SK-N-SH (cell line): ENCODE measurements around the gene ACTR10. TPM values are rescaled to one million over a fixed set of nuclear protein-coding genes. Genes with fewer than 3 reads are reported as not detected.
"Not testable (repeated sequence)": the region's sequence is repeated elsewhere in the genome, so short reads cannot be mapped to it uniquely, and the experiment has no call there.

Source experiments
- CTCF ChIA-PET: fragments of 300-600, 350-600 bp; formaldehyde crosslinking; extraction: SDS; loops from one replicate; lab custom pipeline; 2021; lab: Yijun Ruan, JAX
- POLR2A ChIA-PET: fragments of 350-600 bp; sonication (Branson Sonifier 250); formaldehyde crosslinking; extraction: SDS; loops from one replicate; lab custom pipeline; 2020; ENCODE audit warnings: antibody characterized with exemption, inconsistent platforms; lab: Yijun Ruan, JAX
- DNase-seq: peaks from one replicate; pipeline ENCODE4 v3.0.0; 2012
- H2AFZ ChIP-seq: fragments of 200-600 bp; sonication (generic); 2 replicates; pipeline ENCODE4 v1.8.1; 2016; ENCODE audit warnings: antibody characterized with exemption, mild to moderate bottlenecking, low read depth
- H3F3A ChIP-seq: fragments of 200-600 bp; sonication (generic); replicated peaks from 2 replicates; pipeline ENCODE3; 2016; ENCODE audit warnings: antibody characterized with exemption, mild to moderate bottlenecking; ENCODE audit not compliant: insufficient read depth
- H3K27ac ChIP-seq, 2 experiments: fragments of 200-500 bp in 1 of 2; fragments of 200-600 bp in 1 of 2; sonication (Bioruptor generic) in 1 of 2; sonication (generic), shearing (Covaris generic) in 1 of 2; 2 replicates each; pipeline versions ENCODE4 v1.5.1 to v1.6.1; 2014 to 2016; ENCODE audit warnings: low read depth in 2 of 2, inconsistent platforms in 1 of 2, low read length in 1 of 2, mild to moderate bottlenecking in 1 of 2, mixed read lengths in 1 of 2
- H3K27me3 ChIP-seq: fragments of 200-600 bp; sonication (generic), shearing (Covaris generic); 2 replicates; pipeline ENCODE4 v1.6.1; 2016; ENCODE audit warnings: mixed run types; ENCODE audit not compliant: insufficient read depth
- H3K36me3 ChIP-seq, 2 experiments: fragments of 200-500 bp in 1 of 2; fragments of 200-600 bp in 1 of 2; sonication (Bioruptor generic) in 1 of 2; sonication (generic) in 1 of 2; replicated peaks in 1 of 2; 2 replicates each; pipeline versions ENCODE3 to v1.5.1; 2014 to 2016; ENCODE audit warnings: low read length in 1 of 2, mild to moderate bottlenecking in 1 of 2; ENCODE audit not compliant: insufficient read depth in 2 of 2, control insufficient read depth in 1 of 2
- H3K4me1 ChIP-seq, 2 experiments: fragments of 200-500 bp in 1 of 2; fragments of 200-600 bp in 1 of 2; sonication (Bioruptor generic) in 1 of 2; sonication (generic), shearing (Covaris generic) in 1 of 2; 2 replicates each; pipeline versions ENCODE4 v1.5.1 to v1.6.1; 2014 to 2016; ENCODE audit warnings: low read depth in 1 of 2, low read length in 1 of 2, mixed run types in 1 of 2; ENCODE audit not compliant: insufficient read depth in 2 of 2, control insufficient read depth in 1 of 2
- H3K4me2 ChIP-seq: fragments of 200-600 bp; sonication (generic), shearing (Covaris generic); 2 replicates; pipeline ENCODE4 v1.6.1; 2017; ENCODE audit warnings: mixed run types
- H3K4me3 ChIP-seq, 2 experiments: fragments of 200-500 bp in 1 of 2; fragments of 200-600 bp in 1 of 2; sonication (Bioruptor generic) in 1 of 2; sonication (generic), shearing (Covaris generic) in 1 of 2; 2 replicates each; pipeline versions ENCODE4 v1.5.1 to v1.8.1; 2014 to 2016; ENCODE audit warnings: low read depth in 2 of 2, inconsistent platforms in 1 of 2, low read length in 1 of 2, mild to moderate bottlenecking in 1 of 2, mixed read lengths in 1 of 2, moderate library complexity in 1 of 2
- H3K79me2 ChIP-seq: fragments of 200-600 bp; sonication (generic); 2 replicates; pipeline ENCODE4 v1.8.1; 2017; ENCODE audit warnings: mild to moderate bottlenecking; ENCODE audit not compliant: insufficient read depth
- H3K9ac ChIP-seq: fragments of 200-600 bp; sonication (generic); 2 replicates; pipeline ENCODE4 v1.6.1; 2017; ENCODE audit warnings: mixed run types
- H3K9me2 ChIP-seq: fragments of 200-600 bp; sonication (generic); 2 replicates; pipeline ENCODE4 v1.6.1; 2017; ENCODE audit warnings: mixed run types
- H3K9me3 ChIP-seq: fragments of 200-600 bp; sonication (generic); 2 replicates; pipeline ENCODE4 v1.6.1; 2017; ENCODE audit warnings: mixed run types, mild to moderate bottlenecking, moderate library complexity
- H4K20me1 ChIP-seq: fragments of 200-600 bp; sonication (generic); 2 replicates; pipeline ENCODE4 v1.6.1; 2017; ENCODE audit warnings: mild to moderate bottlenecking, mixed run types; ENCODE audit not compliant: insufficient read depth
- CHD2 ChIP-seq: fragments of 150-350 bp; IDR thresholded peaks from 2 replicates; pipeline ENCODE4 v1.6.1; 2018; ENCODE audit warnings: low read length; ENCODE audit not compliant: partially characterized antibody
- CTCF ChIP-seq: fragments of 200-600 bp; sonication (generic); IDR thresholded peaks from 2 replicates; pipeline ENCODE4 v1.6.1; 2017; ENCODE audit warnings: antibody characterized with exemption, mild to moderate bottlenecking, moderate library complexity
- ELF1 ChIP-seq: IDR thresholded peaks from 2 replicates; pipeline ENCODE4 v1.4.0; 2012
- EP300 ChIP-seq, 2 experiments: IDR thresholded peaks; 2 replicates each; pipeline versions ENCODE4 v1.4.0 to v1.6.1; 2012; ENCODE audit warnings: borderline replicate concordance in 1 of 2, low read depth in 1 of 2, low read length in 1 of 2
- FOSL2 ChIP-seq: IDR thresholded peaks from 2 replicates; pipeline ENCODE4 v1.4.0; 2012; ENCODE audit warnings: low read depth, mild to moderate bottlenecking, moderate library complexity, borderline replicate concordance
- FOXM1 ChIP-seq: IDR thresholded peaks from 2 replicates; pipeline ENCODE4 v1.4.0; 2012; ENCODE audit warnings: low read depth, mild to moderate bottlenecking
- SIN3A ChIP-seq: IDR thresholded peaks from 2 replicates; pipeline ENCODE4 v1.6.1; 2012; ENCODE audit warnings: low read depth, mild to moderate bottlenecking, low read length, moderate library complexity, borderline replicate concordance
- SMC3 ChIP-seq: IDR thresholded peaks from 2 replicates; pipeline ENCODE4 v1.6.1; 2012; ENCODE audit warnings: low read depth, low read length, improper control_type of control experiment
- TAF1 ChIP-seq: IDR thresholded peaks from 2 replicates; pipeline ENCODE4 v1.6.1; 2012; ENCODE audit warnings: low read depth, mild to moderate bottlenecking, low read length, moderate library complexity, borderline replicate concordance
- TCF12 ChIP-seq: IDR thresholded peaks from 2 replicates; pipeline ENCODE4 v1.4.0; 2012
- WGBS: methylation state at CpG from one replicate; pipeline ENCODE4 v1.1.6; 2017; ENCODE audit warnings: low lambda C conversion rate; 5-methylcytosine and 5-hydroxymethylcytosine counted together
- polyA plus RNA-seq, 3 experiments: library from polyadenylated mRNA; depleted of rRNA; stranded (reverse); fragments of >200 nt; gene quantifications; 2 replicates each; pipeline ENCODE4 v1.2.3, GENCODE V29; 2012
- TF ChIP-seq, protein P1 (sequence below): fragments of 150-350 bp; IDR thresholded peaks from 2 replicates; pipeline ENCODE4 v1.6.1; 2016; ENCODE audit warnings: mild to moderate bottlenecking, low read depth, low read length
- TF ChIP-seq, protein P2 (sequence below): IDR thresholded peaks from 2 replicates; pipeline ENCODE4 v1.6.1; 2012; ENCODE audit warnings: mild to moderate bottlenecking, low read depth, low read length, moderate library complexity

The ACTR10 gene
- polyA plus RNA-seq, 1 of the 3 experiments (the other 2 are of a cell fraction): 32.9 TPM

- ChIA-PET CTCF (interaction anchor here (1.1 kb wide), 1 partner anchor 149 kb away, joined by 3 read pairs; no protein-coding TSS in a partner anchor), POLR2A (no interaction called here)
- TF ChIP-seq TCF12 (no peak), CHD2 (no peak), EP300 (IDR thresholded peaks at IDR 0.05; ENCODE audit: borderline replicate concordance in 1 of 2, low read depth in 1 of 2, low read length in 1 of 2) (no peak), FOXM1 (no peak), SMC3 (no peak), FOSL2 (no peak), ELF1 (no peak), TAF1 (no peak), SIN3A (no peak), CTCF (no peak)
- TF ChIP-seq, protein P1, sequence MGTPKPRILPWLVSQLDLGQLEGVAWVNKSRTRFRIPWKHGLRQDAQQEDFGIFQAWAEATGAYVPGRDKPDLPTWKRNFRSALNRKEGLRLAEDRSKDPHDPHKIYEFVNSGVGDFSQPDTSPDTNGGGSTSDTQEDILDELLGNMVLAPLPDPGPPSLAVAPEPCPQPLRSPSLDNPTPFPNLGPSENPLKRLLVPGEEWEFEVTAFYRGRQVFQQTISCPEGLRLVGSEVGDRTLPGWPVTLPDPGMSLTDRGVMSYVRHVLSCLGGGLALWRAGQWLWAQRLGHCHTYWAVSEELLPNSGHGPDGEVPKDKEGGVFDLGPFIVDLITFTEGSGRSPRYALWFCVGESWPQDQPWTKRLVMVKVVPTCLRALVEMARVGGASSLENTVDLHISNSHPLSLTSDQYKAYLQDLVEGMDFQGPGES: no peak
- TF ChIP-seq, protein P2, sequence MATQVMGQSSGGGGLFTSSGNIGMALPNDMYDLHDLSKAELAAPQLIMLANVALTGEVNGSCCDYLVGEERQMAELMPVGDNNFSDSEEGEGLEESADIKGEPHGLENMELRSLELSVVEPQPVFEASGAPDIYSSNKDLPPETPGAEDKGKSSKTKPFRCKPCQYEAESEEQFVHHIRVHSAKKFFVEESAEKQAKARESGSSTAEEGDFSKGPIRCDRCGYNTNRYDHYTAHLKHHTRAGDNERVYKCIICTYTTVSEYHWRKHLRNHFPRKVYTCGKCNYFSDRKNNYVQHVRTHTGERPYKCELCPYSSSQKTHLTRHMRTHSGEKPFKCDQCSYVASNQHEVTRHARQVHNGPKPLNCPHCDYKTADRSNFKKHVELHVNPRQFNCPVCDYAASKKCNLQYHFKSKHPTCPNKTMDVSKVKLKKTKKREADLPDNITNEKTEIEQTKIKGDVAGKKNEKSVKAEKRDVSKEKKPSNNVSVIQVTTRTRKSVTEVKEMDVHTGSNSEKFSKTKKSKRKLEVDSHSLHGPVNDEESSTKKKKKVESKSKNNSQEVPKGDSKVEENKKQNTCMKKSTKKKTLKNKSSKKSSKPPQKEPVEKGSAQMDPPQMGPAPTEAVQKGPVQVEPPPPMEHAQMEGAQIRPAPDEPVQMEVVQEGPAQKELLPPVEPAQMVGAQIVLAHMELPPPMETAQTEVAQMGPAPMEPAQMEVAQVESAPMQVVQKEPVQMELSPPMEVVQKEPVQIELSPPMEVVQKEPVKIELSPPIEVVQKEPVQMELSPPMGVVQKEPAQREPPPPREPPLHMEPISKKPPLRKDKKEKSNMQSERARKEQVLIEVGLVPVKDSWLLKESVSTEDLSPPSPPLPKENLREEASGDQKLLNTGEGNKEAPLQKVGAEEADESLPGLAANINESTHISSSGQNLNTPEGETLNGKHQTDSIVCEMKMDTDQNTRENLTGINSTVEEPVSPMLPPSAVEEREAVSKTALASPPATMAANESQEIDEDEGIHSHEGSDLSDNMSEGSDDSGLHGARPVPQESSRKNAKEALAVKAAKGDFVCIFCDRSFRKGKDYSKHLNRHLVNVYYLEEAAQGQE: no peak
- Histone ChIP-seq H3K36me3 (peaks cover 39 to 69% of the 10 kb centered on the region in 2 experiments), H3K9me3 (no peaks in the 10 kb centered on the region), H3F3A (peaks cover 22% of the 10 kb centered on the region), H3K4me3 (no peak overlapping the region), H3K27ac (no peak overlapping the region), H3K4me2 (no peak overlapping the region), H3K79me2 (peaks cover 58% of the 10 kb centered on the region), H3K27me3 (no peaks in the 10 kb centered on the region), H3K9me2 (no peaks in the 10 kb centered on the region), H2AFZ (no peak overlapping the region), H4K20me1 (peaks cover 4% of the 10 kb centered on the region; the same call in 1 of the 2 replicates), H3K9ac (no peak overlapping the region), H3K4me1 (no peaks in the 10 kb centered on the region)
- WGBS: 95% methylated on average over 4 of the region's 4 CpGs
- no peak for DNase-seq
These were observed 58.2 kb downstream of the ACTR10 start for GRCh38 chr14:58258156-58258555.

- H3K4me2 ChIP-seq, H3K4me3 ChIP-seq, H3K9me3 ChIP-seq, POLR2A ChIA-PET, H3K27me3 ChIP-seq, H4K20me1 ChIP-seq, H3K9ac ChIP-seq, DNase-seq, H3K9me2 ChIP-seq, H2AFZ ChIP-seq, H3K4me1 ChIP-seq, CTCF ChIA-PET, H3K27ac ChIP-seq: not testable (repeated sequence)
- Histone ChIP-seq H3F3A (peaks cover 40% of the 10 kb centered on the region), H3K36me3 (peaks cover 63 to 85% of the 10 kb centered on the region in 2 experiments), H3K79me2 (peaks cover 55% of the 10 kb centered on the region)
- WGBS: 95% methylated on average over 9 of the region's 10 CpGs
These were observed 62.1 kb downstream of the ACTR10 start for GRCh38 chr14:58262005-58262404.
